Chondrocyte (in vitro differentiated cells): ENCODE measurements around the gene GPRC5D. TPM values are rescaled to one million over a fixed set of nuclear protein-coding genes. Genes with fewer than 3 reads are reported as not detected.

ENCODE experiments used
- DNase-seq: peaks from one replicate; pipeline ENCODE4 v3.0.0; 2021; ENCODE audit warnings: mixed read lengths, low spot score
- H3K27ac Mint-ChIP-seq: one replicate; pipeline ENCODE4 v1.8.0; 2021; ENCODE audit warnings: mild to moderate bottlenecking, moderate library complexity, mixed read lengths; ENCODE audit not compliant: unreplicated experiment
- H3K27me3 Mint-ChIP-seq: 2 replicates; pipeline ENCODE4 v1.8.0; 2021; ENCODE audit warnings: low read depth, mixed read lengths
- H3K36me3 Mint-ChIP-seq: 2 replicates; pipeline ENCODE4 v1.8.0; 2021; ENCODE audit warnings: low read depth, mixed read lengths
- H3K4me1 Mint-ChIP-seq: 2 replicates; pipeline ENCODE4 v1.8.0; 2021; ENCODE audit warnings: low read depth, mild to moderate bottlenecking, mixed read lengths
- H3K4me3 Mint-ChIP-seq: one replicate; pipeline ENCODE4 v1.8.0; 2021; ENCODE audit warnings: mild to moderate bottlenecking, moderate library complexity, mixed read lengths; ENCODE audit not compliant: unreplicated experiment
- H3K9me3 Mint-ChIP-seq: 2 replicates; pipeline ENCODE4 v1.8.0; 2021; ENCODE audit warnings: low read depth, mixed read lengths
- CTCF ChIP-seq: fragments of 200-600 bp; sonication (generic); IDR thresholded peaks from 2 replicates; pipeline ENCODE4 v1.5.0; 2021; ENCODE audit warnings: antibody characterized with exemption, mild to moderate bottlenecking, moderate library complexity
- total RNA-seq: library from RNA; stranded (reverse); gene quantifications from 3 replicates; pipeline ENCODE4 v1.2.1, GENCODE V29; 2021

The GPRC5D gene
- total RNA-seq, 1 donor from 2014 or later, result not detected

GRCh38 chr12:12958886-12959285, 6.9 kb upstream of the GPRC5D start:
- H3K4me1 Mint-ChIP-seq, result peaks cover 5% of the 10 kb centered on the region
- no peaks in the 10 kb centered on the region for H3K27me3 Mint-ChIP-seq
- no peaks in the 10 kb centered on the region for H3K36me3 Mint-ChIP-seq
- TF ChIP-seq CTCF, result no peak
- no peak overlapping the region for H3K4me3 Mint-ChIP-seq
- no peaks in the 10 kb centered on the region for H3K9me3 Mint-ChIP-seq
- no peak for DNase-seq
- no peak overlapping the region for H3K27ac Mint-ChIP-seq

GRCh38 chr12:12954878-12955625, 3.1 kb upstream of the GPRC5D start:
- Mint-ChIP-seq H3K27me3 (no peaks in the 10 kb centered on the region), H3K4me3 (no peak overlapping the region), H3K9me3 (no peaks in the 10 kb centered on the region), H3K4me1 (peaks cover 5% of the 10 kb centered on the region), H3K27ac (no peak overlapping the region), H3K36me3 (no peaks in the 10 kb centered on the region)
- DNase-seq, result no peak
- no peak for TF ChIP-seq CTCF

GRCh38 chr12:12954356-12954755, 2.4 kb upstream of the GPRC5D start:
- Mint-ChIP-seq H3K36me3 (no peaks in the 10 kb centered on the region), H3K27ac (no peak overlapping the region), H3K27me3 (no peaks in the 10 kb centered on the region), H3K9me3 (no peaks in the 10 kb centered on the region), H3K4me1 (peaks cover 5% of the 10 kb centered on the region), H3K4me3 (no peak overlapping the region)
- no peak for DNase-seq
- TF ChIP-seq CTCF, result no peak

GRCh38 chr12:12951504-12951903, 466 bp downstream of the GPRC5D start:
- Mint-ChIP-seq H3K27ac (no peak overlapping the region), H3K36me3 (no peaks in the 10 kb centered on the region), H3K27me3 (no peaks in the 10 kb centered on the region), H3K4me3 (no peak overlapping the region), H3K9me3 (no peaks in the 10 kb centered on the region), H3K4me1 (peaks cover 5% of the 10 kb centered on the region)
- no peak for TF ChIP-seq CTCF
- no peak for DNase-seq

- Mint-ChIP-seq H3K4me3 (no peak overlapping the region), H3K27me3 (no peaks in the 10 kb centered on the region), H3K27ac (no peak overlapping the region), H3K4me1 (no peaks in the 10 kb centered on the region), H3K9me3 (no peaks in the 10 kb centered on the region), H3K36me3 (no peaks in the 10 kb centered on the region)
- DNase-seq, result no peak
- no peak for TF ChIP-seq CTCF
These were observed 4.1 kb downstream of the GPRC5D start for GRCh38 chr12:12947902-12948301.
